K562 (cell line): ENCODE data around the gene LIFR. TPM values are rescaled to one million over a fixed set of nuclear protein-coding genes. Genes with fewer than 3 reads are reported as not detected.

Experiments used
- CBX8 ChIP-seq: fragments of 200-600 bp; sonication (generic); IDR thresholded peaks from 2 replicates; pipeline ENCODE4 v1.6.1; 2012; ENCODE audit warnings: borderline replicate concordance, mixed run types, low read depth, mild to moderate bottlenecking, moderate library complexity, mixed read lengths, low read length, control low read depth, inconsistent platforms; ENCODE audit not compliant: poor library complexity, severe bottlenecking; ENCODE audit errors: extremely low read depth
- EGR1 ChIP-seq: fragments of 450-650 bp; conservative IDR thresholded peaks from 2 replicates; pipeline ENCODE4 v1.6.1; 2017; ENCODE audit warnings: mild to moderate bottlenecking
- ELF2 ChIP-seq: fragments of 250-450 bp; sonication (Bioruptor Pico); IDR thresholded peaks from 2 replicates; pipeline ENCODE4 v1.5.0; 2021; ENCODE audit warnings: mild to moderate bottlenecking
- ESRRA ChIP-seq: fragments of 450-650 bp; IDR thresholded peaks from 2 replicates; pipeline ENCODE4 v1.6.1; 2014; ENCODE audit warnings: low read depth, mild to moderate bottlenecking, moderate library complexity, borderline replicate concordance
- GTF2E2 ChIP-seq: fragments of 200-800 bp; sonication (Bioruptor generic); IDR thresholded peaks from 2 replicates; pipeline ENCODE4 v1.6.1; 2016; ENCODE audit warnings: missing genetic modification characterization, missing compliant biosample characterization
- HDAC1 ChIP-seq, 2 experiments: fragments of 450-650 bp; IDR thresholded peaks; 2 replicates each; pipeline ENCODE4 v1.6.1; 2016 to 2017; ENCODE audit warnings: inconsistent platforms in 1 of 2, mild to moderate bottlenecking in 1 of 2, moderate library complexity in 1 of 2
- HDAC3 ChIP-seq: fragments of 450-650 bp; IDR thresholded peaks from 2 replicates; pipeline ENCODE4 v1.6.1; 2018; ENCODE audit warnings: borderline replicate concordance, mild to moderate bottlenecking, moderate library complexity; ENCODE audit not compliant: partially characterized antibody
- HES1 ChIP-seq: fragments of 450-650 bp; IDR thresholded peaks from 2 replicates; pipeline ENCODE4 v1.6.1; 2016; ENCODE audit warnings: low read depth, mild to moderate bottlenecking, moderate library complexity
- HMGN3 ChIP-seq: IDR thresholded peaks from 2 replicates; pipeline ENCODE4 v1.6.1; 2011; ENCODE audit warnings: borderline replicate concordance, low read depth, mild to moderate bottlenecking, mixed read lengths, low read length; ENCODE audit not compliant: insufficient read length; ENCODE audit errors: extremely low read depth
- KDM5B ChIP-seq: fragments of 200-600 bp; sonication (generic); IDR thresholded peaks from 2 replicates; pipeline ENCODE4 v1.6.1; 2012; ENCODE audit warnings: low read depth, mild to moderate bottlenecking, moderate library complexity, low read length, control low read depth, inconsistent platforms; ENCODE audit not compliant: insufficient replicate concordance
- MEF2A ChIP-seq: IDR thresholded peaks from 2 replicates; pipeline ENCODE4 v1.6.1; 2011; ENCODE audit warnings: low read depth, mild to moderate bottlenecking, low read length, moderate library complexity; ENCODE audit not compliant: control insufficient read depth
- MXD1 ChIP-seq: fragments of 250-450 bp; sonication (Bioruptor Pico); IDR thresholded peaks from 2 replicates; pipeline ENCODE4 v1.8.0; 2021; ENCODE audit warnings: borderline replicate concordance, mild to moderate bottlenecking, moderate library complexity; ENCODE audit not compliant: poor library complexity, severe bottlenecking
- MYBL2 ChIP-seq, 2 experiments: fragments of 450-650 bp in 1 of 2; sonication (generic) in 1 of 2; formaldehyde crosslinking in 1 of 2; IDR thresholded peaks; 2 replicates each; pipeline versions ENCODE4 v1.6.1 to v1.8.1; 2017 to 2022; ENCODE audit warnings: borderline replicate concordance in 1 of 2, inconsistent platforms in 1 of 2, low read depth in 1 of 2, mild to moderate bottlenecking in 1 of 2, missing genetic modification reagents in 1 of 2, moderate library complexity in 1 of 2
- PKNOX1 ChIP-seq: fragments of 450-650 bp; IDR thresholded peaks from 2 replicates; pipeline ENCODE4 v1.6.1; 2016
- SIN3B ChIP-seq: fragments of 450-650 bp; IDR thresholded peaks from 2 replicates; pipeline ENCODE4 v1.6.1; 2017; ENCODE audit warnings: low read depth, mild to moderate bottlenecking, moderate library complexity
- TBP ChIP-seq: optimal IDR thresholded peaks from 2 replicates; pipeline ENCODE3; 2011; ENCODE audit warnings: low read depth, low read length, improper control_type of control experiment
- ZFP30 ChIP-seq: fragments of 250-450 bp; sonication (Bioruptor Pico); IDR thresholded peaks from 2 replicates; pipeline ENCODE4 v1.8.0; 2022; ENCODE audit warnings: moderate library complexity, mild to moderate bottlenecking, inconsistent platforms, borderline replicate concordance
- ZNF134 ChIP-seq: fragments of 250-450 bp; sonication (Bioruptor Pico); conservative IDR thresholded peaks from 2 replicates; pipeline ENCODE4 v1.4.0; 2020
- ZNF695 ChIP-seq: fragments of 450-650 bp; formaldehyde crosslinking; IDR thresholded peaks from 2 replicates; pipeline ENCODE4 v1.4.0; 2020; ENCODE audit warnings: mild to moderate bottlenecking, moderate library complexity
- polyA plus RNA-seq, 8 experiments: library from polyadenylated mRNA; depleted of rRNA in 4 of 8; stranded (reverse) in 5 of 8; unstranded in 3 of 8; fragments of >200 nt; fragmentation: Nextera tagmentation in 2 of 8; fragmentation: Illumina TruSeq in 1 of 8; extraction: Ambion mirVana in 2 of 8; extraction: Trizol in 1 of 8; gene quantifications; 2 replicates each; pipeline versions ENCODE4 v1.2.1 to v1.2.3, GENCODE V29; 2011 to 2014; ENCODE audit warnings: inconsistent platforms in 1 of 8, missing spikeins in 1 of 8
- total RNA-seq, 7 experiments: library from RNA; depleted of rRNA in 6 of 7; stranded (reverse); fragments of >200 nt in 6 of 7; fragmentation: Illumina TruSeq in 2 of 7; extraction: Trizol in 2 of 7; gene quantifications; 2 replicates each; pipeline versions ENCODE4 v1.2.1 to v1.2.3, GENCODE V29; 2011 to 2021; ENCODE audit warnings: low replicate concordance in 1 of 7
- TF ChIP-seq, protein P1 (sequence below): fragments of 250-450 bp; sonication (Bioruptor Pico); IDR thresholded peaks from 2 replicates; pipeline ENCODE4 v1.8.0; 2021; ENCODE audit warnings: moderate library complexity, mild to moderate bottlenecking, inconsistent platforms
- TF ChIP-seq, protein P2 (sequence below): fragments of 250-450 bp; sonication (Bioruptor Pico); IDR thresholded peaks from 2 replicates; pipeline ENCODE4 v1.4.0; 2020; ENCODE audit warnings: mild to moderate bottlenecking

Gene LIFR
- total and polyA plus RNA-seq, 9 of the 15 experiments (the other 6 are each of a cell fraction or from before 2014, with no cell fraction given), result 0.43 to 5.7 (median 3.3) TPM

- no peak for TF ChIP-seq MXD1 (CRISPR knock-in tag)
- no peak for TF ChIP-seq PKNOX1
- TF ChIP-seq, protein P1, sequence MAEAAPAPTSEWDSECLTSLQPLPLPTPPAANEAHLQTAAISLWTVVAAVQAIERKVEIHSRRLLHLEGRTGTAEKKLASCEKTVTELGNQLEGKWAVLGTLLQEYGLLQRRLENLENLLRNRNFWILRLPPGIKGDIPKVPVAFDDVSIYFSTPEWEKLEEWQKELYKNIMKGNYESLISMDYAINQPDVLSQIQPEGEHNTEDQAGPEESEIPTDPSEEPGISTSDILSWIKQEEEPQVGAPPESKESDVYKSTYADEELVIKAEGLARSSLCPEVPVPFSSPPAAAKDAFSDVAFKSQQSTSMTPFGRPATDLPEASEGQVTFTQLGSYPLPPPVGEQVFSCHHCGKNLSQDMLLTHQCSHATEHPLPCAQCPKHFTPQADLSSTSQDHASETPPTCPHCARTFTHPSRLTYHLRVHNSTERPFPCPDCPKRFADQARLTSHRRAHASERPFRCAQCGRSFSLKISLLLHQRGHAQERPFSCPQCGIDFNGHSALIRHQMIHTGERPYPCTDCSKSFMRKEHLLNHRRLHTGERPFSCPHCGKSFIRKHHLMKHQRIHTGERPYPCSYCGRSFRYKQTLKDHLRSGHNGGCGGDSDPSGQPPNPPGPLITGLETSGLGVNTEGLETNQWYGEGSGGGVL (CRISPR knock-in tag), result no peak
- TF ChIP-seq HMGN3, result peak; percentile 67
- TF ChIP-seq, protein P2, sequence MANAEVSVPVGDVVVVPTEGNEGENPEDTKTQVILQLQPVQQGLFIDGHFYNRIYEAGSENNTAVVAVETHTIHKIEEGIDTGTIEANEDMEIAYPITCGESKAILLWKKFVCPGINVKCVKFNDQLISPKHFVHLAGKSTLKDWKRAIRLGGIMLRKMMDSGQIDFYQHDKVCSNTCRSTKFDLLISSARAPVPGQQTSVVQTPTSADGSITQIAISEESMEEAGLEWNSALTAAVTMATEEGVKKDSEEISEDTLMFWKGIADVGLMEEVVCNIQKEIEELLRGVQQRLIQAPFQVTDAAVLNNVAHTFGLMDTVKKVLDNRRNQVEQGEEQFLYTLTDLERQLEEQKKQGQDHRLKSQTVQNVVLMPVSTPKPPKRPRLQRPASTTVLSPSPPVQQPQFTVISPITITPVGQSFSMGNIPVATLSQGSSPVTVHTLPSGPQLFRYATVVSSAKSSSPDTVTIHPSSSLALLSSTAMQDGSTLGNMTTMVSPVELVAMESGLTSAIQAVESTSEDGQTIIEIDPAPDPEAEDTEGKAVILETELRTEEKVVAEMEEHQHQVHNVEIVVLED (CRISPR knock-in tag), result 0 out of 2 replicates have a peak, but pooled peaks have one; percentile 14
- TF ChIP-seq MEF2A, result no peak
- peak; percentile 32 for TF ChIP-seq TBP
- TF ChIP-seq SIN3B, result no peak
- peak; percentile 60 for TF ChIP-seq ESRRA
- no peak for TF ChIP-seq EGR1
- no peak for TF ChIP-seq ZNF134 (CRISPR knock-in tag)
- no peak for TF ChIP-seq ZNF695 (CRISPR knock-in tag)
- 0 out of 4 replicates have a peak, but pooled peaks of 1 of the 2 experiments have one; percentile 34 for TF ChIP-seq HDAC1 (IDR thresholded peaks at IDR 0.05)
- TF ChIP-seq ZFP30 (CRISPR knock-in tag), result no peak
- no peak for TF ChIP-seq HDAC3
- TF ChIP-seq CBX8, result no peak
- no peak for TF ChIP-seq ELF2 (CRISPR knock-in tag)
- TF ChIP-seq MYBL2 (IDR thresholded peaks at IDR 0.05; ENCODE audit: low read depth), result no peak
- no peak for TF ChIP-seq MYBL2 (CRISPR knock-in tag; IDR thresholded peaks at IDR 0.05; ENCODE audit: borderline replicate concordance)
- no peak for TF ChIP-seq HES1
- TF ChIP-seq KDM5B, result peak; percentile 56
- no peak for TF ChIP-seq GTF2E2 (tag)
Observed at GRCh38 chr5:38556599-38557307, at the start of gene LIFR (continued).
